ENCODE measurements around the gene PHGDH. TPM values are rescaled to one million over a fixed set of nuclear protein-coding genes. Genes with fewer than 3 reads are reported as not detected.
"Not testable (repeated sequence)": the region's sequence is repeated elsewhere in the genome, so short reads cannot be mapped to it uniquely, and the experiment has no call there.

The PHGDH gene
- total and polyA plus RNA-seq, 2 donors from 2014 or later = 71.9 to 126 TPM

- FAIRE-seq = no peak
- no peak for DNase-seq
- Histone ChIP-seq H3K4me1 (ENCODE audit: control insufficient read depth in 2 of 3, insufficient read depth in 2 of 3, low read depth in 1 of 3, low read length in 3 of 3) (peaks cover 7 to 12% (median 10%) of the 10 kb centered on the region in 3 donors), H3K4me3 (ENCODE audit: low read length in 3 of 3) (no peak overlapping the region), H3K36me3 (ENCODE audit: control insufficient read depth in 2 of 3, insufficient read depth in 3 of 3, low read length in 3 of 3) (no peaks in the 10 kb centered on the region), H3K9me3 (ENCODE audit: control insufficient read depth in 2 of 3, insufficient read depth in 1 of 3, low read length in 3 of 3) (no peaks in the 10 kb centered on the region), H3K27ac (ENCODE audit: low read depth in 2 of 2, low read length in 2 of 2) (no peak overlapping the region), H3K9ac (ENCODE audit: low read length in 3 of 3) (no peak overlapping the region), H3K27me3 (ENCODE audit: control insufficient read depth, insufficient read depth, low read length) (no peaks in the 10 kb centered on the region)
- no peak for TF ChIP-seq CTCF (IDR thresholded peaks at IDR 0.05; ENCODE audit: borderline replicate concordance, extremely low read depth, insufficient read depth)
- intact Hi-C loops (cut with DNase I) = no loop called here
These were observed 71.8 kb downstream of the PHGDH start for GRCh38 chr1:119783354-119784185.

- FAIRE-seq = no peak
- no peak overlapping the region for H3K4me3 ChIP-seq (ENCODE audit: low read length in 3 of 3)
- no peaks in the 10 kb centered on the region for H3K36me3 ChIP-seq (ENCODE audit: control insufficient read depth in 2 of 3, insufficient read depth in 3 of 3, low read length in 3 of 3)
- no peaks in the 10 kb centered on the region for H3K27me3 ChIP-seq (ENCODE audit: control insufficient read depth, insufficient read depth, low read length)
- no peak overlapping the region for H3K27ac ChIP-seq (ENCODE audit: low read depth in 2 of 2, low read length in 2 of 2)
- no peak for TF ChIP-seq CTCF (IDR thresholded peaks at IDR 0.05; ENCODE audit: borderline replicate concordance, extremely low read depth, insufficient read depth)
- H3K9ac ChIP-seq (ENCODE audit: low read length in 3 of 3) = no peak overlapping the region
- peaks cover 7 to 12% (median 10%) of the 10 kb centered on the region in 3 donors for H3K4me1 ChIP-seq (ENCODE audit: control insufficient read depth in 2 of 3, insufficient read depth in 2 of 3, low read depth in 1 of 3, low read length in 3 of 3)
- no peak for DNase-seq
- intact Hi-C loops (cut with DNase I) = no loop called here
- H3K9me3 ChIP-seq (ENCODE audit: control insufficient read depth in 2 of 3, insufficient read depth in 1 of 3, low read length in 3 of 3) = no peaks in the 10 kb centered on the region
These were observed 72.6 kb downstream of the PHGDH start for GRCh38 chr1:119784191-119784781.

GRCh38 chr1:119786046-119786445 lies 74.3 kb downstream of the PHGDH start:
- FAIRE-seq; H3K9me3 ChIP-seq (ENCODE audit: control insufficient read depth in 2 of 3, insufficient read depth in 1 of 3, low read length in 3 of 3); H3K27me3 ChIP-seq (ENCODE audit: control insufficient read depth, insufficient read depth, low read length); H3K4me3 ChIP-seq (ENCODE audit: low read length in 3 of 3); intact Hi-C loops (cut with DNase I); H3K36me3 ChIP-seq (ENCODE audit: control insufficient read depth in 2 of 3, insufficient read depth in 3 of 3, low read length in 3 of 3); DNase-seq; H3K27ac ChIP-seq (ENCODE audit: low read depth in 2 of 2, low read length in 2 of 2); H3K4me1 ChIP-seq (ENCODE audit: control insufficient read depth in 2 of 3, insufficient read depth in 2 of 3, low read depth in 1 of 3, low read length in 3 of 3); H3K9ac ChIP-seq (ENCODE audit: low read length in 3 of 3): not testable (repeated sequence)

GRCh38 chr1:119786473-119787050 lies 74.8 kb downstream of the PHGDH start:
- H3K9me3 ChIP-seq (ENCODE audit: control insufficient read depth in 2 of 3, insufficient read depth in 1 of 3, low read length in 3 of 3); intact Hi-C loops (cut with DNase I); H3K36me3 ChIP-seq (ENCODE audit: control insufficient read depth in 2 of 3, insufficient read depth in 3 of 3, low read length in 3 of 3); H3K27ac ChIP-seq (ENCODE audit: low read depth in 2 of 2, low read length in 2 of 2); H3K4me3 ChIP-seq (ENCODE audit: low read length in 3 of 3); H3K9ac ChIP-seq (ENCODE audit: low read length in 3 of 3); H3K27me3 ChIP-seq (ENCODE audit: control insufficient read depth, insufficient read depth, low read length); DNase-seq; H3K4me1 ChIP-seq (ENCODE audit: control insufficient read depth in 2 of 3, insufficient read depth in 2 of 3, low read depth in 1 of 3, low read length in 3 of 3); FAIRE-seq: not testable (repeated sequence)

All from kidney (tissue), 14 donors.